GM18520 (cell line): ENCODE measurements around the gene BMF.

Source experiments
- ATAC-seq: cut with Tn5 transposase; IDR thresholded peaks from one replicate; pipeline ENCODE4 v1.9.1; 2021; ENCODE audit not compliant: unreplicated experiment

Gene BMF

GRCh38 chr15:40067921-40068624 is 40.6 kb downstream of the BMF start:
- ATAC-seq = no peak

DNA sequence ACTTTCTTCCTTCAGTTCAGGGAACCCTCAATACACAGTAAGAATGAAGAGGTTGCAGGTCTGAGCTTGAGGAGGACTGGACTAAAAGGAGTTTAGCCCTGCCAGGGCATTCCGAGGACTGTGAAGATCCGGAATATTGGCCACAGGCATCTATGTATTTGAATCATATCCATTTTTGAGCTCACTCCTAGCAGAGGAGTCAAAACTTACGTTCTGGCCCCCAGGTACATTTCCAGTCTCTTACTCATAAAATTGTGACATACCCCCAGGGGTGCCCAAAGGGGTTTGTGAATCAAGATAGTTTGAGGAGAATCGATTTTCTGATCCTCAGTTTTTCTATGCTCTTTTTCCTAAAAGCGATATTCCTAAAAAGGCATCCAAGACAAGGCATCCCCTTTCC is 42.1 kb downstream of the BMF start:
- no peak for ATAC-seq

DNA sequence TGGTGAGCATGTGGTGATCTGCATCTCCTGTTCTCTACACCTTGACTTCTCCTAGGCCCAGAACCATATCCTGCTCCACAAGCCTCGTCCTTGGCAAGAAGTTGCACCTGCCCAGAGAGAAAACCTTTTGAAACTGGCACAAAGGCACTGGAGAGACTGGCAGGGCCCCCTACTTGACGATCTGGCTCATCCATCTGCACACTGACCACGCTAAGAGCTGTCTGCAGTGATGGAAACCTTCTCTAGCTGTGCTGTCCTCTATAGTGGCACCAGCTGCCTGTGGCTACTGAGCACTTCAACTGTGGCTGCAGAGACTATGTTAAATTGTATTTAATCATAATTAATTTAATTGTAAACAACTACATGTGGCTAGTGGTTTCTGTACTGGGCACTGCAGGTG is 43.5 kb downstream of the BMF start:
- ATAC-seq = no peak

- no peak for ATAC-seq
Measured at GRCh38 chr15:40064231-40064894, 44.3 kb downstream of the BMF start.

DNA sequence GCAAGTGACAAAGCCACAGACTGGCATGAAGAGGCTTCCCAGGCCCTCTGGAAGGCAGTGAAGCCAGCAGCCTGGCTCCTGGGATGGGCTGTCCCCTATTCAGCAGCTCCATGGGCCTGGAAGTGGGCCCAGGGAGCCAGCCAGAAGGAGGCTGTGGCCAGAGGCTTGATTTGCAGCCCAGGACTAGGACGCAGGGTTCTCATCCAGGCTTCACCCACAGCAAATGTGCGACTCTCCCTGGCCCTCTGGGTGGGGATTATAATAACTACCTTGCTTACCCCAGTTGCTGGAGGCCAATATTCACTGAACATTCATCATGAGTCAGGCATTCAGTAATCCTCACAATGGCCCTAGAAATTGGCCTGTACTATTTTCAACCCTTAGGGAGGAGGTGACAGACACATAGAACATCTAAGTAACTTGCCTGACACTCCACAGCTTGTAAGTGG is 45.1 kb downstream of the BMF start:
- ATAC-seq = no peak

DNA sequence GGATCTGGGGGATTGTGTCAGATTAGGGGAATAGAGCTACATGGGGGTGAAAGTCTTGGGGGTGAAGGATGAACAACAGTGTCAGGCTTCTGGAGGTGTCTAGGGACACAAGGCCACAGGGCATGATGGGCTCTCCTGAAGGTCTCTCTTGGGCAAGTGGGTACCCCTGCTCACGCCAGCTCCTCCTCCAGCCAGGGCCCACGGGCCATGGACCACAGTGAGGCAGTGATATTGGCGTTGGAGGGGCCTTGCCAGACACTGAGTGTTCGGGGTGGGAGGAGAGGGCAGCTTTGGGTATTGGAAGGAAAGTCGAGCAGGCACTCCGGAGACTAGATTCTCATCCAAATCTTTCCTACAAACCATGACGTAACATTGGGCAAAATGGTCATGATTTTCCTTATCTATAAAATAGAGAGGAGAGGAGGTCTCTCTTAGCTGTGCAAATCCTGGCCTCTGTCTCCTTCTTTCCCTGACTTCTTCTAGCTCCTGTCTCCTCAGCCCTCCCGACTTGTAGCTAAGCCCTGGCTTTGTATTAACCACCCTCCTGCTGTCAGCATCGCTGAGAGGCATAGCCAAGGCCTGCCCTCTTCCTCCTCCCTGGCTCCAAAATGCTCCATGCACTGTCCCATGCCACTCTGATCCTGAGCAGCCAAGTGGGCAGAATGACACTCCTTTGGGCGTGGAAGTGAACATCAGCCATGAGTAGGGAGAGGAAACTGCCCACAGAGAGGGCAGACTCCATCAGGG is 45.7 kb downstream of the BMF start:
- no peak for ATAC-seq

- peak; percentile 75 for ATAC-seq
Measured at GRCh38 chr15:40061212-40061901, 47.3 kb downstream of the BMF start.

DNA sequence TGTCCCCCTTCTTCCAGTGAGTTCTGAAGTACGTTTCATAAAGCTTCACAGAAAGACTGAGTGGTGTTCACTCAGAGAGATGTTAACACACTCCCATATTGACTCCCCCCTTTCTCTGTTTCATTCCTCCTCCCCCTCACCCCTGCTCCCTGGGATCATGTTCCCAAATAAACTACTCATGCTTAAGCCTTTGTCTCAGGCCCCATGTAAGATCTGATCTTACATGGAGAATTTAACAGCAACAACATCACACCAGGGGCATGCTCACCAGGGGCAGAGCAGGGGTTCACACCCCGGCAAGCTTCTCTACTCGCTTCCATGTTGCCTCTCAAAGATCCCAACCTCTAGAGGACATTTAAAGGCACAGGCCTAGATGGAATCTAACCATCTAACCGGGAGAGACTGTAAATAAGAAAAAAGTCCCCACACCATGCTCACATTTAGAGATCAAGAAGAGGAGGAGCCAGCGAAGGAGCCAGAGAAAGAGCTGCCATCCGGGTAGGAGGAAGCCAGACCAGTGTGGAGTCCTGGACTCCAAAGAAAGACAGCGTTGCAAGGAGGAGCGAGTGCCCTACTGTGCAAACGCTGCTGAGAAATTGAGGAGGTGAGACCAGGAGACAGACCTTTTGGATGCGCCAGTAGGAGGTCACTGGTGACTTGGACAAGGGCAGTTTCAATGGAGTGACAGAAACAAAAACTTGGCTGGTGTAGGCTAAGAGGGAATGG is 48.3 kb downstream of the BMF start:
- no peak for ATAC-seq

DNA sequence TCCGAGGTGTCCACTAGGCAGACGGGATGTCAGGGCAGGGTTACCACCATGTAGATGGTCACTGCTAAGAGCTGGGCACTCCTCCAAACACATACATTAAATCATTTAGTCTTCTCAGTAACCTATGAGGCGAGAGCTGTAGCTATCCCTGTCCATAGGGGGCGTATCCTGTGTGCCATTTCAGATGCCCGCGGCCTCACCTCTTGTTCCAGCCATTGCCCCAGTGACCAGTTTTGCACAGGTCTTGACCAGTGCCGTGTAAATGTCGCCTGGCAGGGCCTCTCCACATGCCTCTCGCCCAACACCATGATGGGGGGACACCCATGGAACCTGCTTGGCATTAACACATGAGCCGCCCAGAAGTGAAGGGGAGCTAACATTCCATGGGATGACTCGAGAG is 48.9 kb downstream of the BMF start:
- ATAC-seq = no peak

DNA sequence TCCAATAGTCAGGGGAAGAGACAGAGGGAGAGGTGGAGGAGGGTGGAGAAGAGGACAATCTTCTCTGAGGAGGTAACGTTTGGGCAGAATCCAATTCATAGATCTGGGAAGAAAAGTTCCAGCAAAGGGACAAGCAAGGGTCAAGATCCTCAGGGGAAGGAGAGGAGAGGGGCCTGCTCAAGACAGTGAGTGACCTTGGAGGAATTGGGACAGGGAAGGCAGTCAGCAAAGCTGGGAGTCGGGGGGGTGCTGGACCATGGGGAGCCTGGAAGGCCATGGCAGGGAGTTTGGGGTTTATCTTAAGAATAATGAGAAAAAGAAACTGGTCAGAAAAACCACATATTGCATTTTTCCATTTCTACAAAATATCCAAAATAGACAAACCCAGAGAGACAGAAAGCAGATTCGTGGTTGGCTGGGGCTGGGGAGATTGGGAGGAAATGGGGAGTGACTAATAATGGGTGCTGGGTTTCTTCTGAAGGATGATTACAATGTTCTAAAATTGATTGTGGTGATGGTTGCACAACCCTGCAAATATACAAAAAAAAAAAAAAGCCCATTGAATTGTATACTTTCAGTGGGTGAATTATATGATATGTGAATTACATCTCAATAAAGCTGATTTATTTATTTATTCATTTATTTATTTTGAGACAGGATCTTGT is 50.1 kb downstream of the BMF start:
- ATAC-seq = no peak

GRCh38 chr15:40055576-40056293 is 52.9 kb downstream of the BMF start:
- ATAC-seq = no peak

DNA sequence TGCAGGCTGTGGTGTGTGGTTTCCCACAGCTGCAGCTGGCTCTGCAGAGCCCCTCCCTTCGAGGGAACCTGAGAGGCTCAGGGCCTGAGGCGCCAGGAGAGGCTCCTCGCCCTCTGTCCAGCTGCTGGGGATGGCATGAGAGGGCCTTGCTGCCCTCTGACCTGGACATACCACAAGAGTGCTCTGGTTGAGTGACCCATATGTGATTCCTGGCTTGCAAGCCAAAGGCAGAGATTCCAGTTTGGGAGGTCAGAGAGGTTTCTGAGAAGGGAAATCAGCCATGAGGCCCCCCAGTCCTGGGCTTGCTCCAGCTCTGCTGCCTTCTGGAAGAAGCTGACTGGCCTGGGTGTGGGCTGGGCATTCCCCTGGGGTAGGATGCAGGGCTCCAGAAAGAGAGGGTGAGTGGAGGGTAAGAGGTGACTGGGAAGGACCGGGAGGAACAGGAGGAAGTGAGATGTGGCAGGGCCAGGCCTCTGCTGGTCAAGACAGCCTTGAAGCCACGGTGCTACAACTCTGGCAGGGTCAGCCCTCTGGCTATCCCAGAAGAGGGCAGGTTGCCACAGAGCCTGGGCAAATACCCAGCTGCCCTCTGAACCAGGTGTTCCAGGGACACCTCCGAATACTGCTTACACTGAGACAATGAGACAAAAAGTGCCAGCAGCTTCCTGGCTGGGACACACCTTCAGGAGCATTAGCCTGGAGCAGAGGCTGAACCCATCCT is 53.7 kb downstream of the BMF start:
- peak; percentile 49 for ATAC-seq

GRCh38 chr15:40054605-40054854 is 54.1 kb downstream of the BMF start:
- peak; percentile 14 for ATAC-seq

- peak; percentile 11 for ATAC-seq
Measured at GRCh38 chr15:40053831-40054604, 54.7 kb downstream of the BMF start.

- no peak for ATAC-seq
Measured at GRCh38 chr15:40053079-40053830, 55.4 kb downstream of the BMF start.

- no peak for ATAC-seq
Measured at GRCh38 chr15:40052604-40053003, 56.1 kb downstream of the BMF start.

DNA sequence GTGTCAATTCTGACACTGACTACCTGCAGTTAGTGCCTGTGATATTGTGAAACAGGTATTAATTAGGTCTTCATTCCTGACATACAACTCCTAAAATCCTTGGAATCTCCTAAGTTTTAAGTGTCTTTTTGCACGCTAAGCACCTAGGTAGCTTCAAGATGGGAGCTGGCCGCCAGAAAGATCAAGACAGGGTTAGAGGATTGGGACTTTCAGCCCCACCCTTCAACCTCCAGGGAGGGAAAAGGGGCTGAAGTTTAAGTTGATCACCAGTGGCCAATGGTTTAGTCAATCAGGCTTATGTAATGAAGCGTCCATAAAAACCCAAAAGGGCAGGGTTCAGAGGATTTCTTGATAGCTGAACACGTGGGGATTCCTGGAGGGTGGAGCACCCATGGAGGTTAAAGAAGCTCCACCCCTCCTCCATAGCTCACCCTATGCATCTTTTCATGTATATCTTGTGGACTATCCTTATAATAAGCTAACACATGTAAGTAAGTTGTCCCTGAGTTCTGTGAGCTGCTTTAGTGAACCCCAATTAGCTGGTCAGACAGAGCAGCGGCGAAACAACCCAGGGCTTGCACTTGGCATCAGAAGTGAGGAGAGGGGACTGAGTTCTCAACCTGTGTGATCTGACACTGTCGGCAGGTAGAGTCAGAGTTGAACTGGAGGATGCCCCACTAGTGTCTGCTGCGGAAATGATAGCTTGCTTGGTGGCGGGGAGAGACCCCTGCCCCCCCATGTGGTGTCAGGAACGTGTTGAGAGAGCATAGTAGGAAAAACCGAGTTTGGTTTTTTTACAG is 56.9 kb downstream of the BMF start:
- ATAC-seq = no peak
